ENCODE data around the gene SURF2.
"Not testable (repeated sequence)": the region's sequence is repeated elsewhere in the genome, so short reads cannot be mapped to it uniquely, and the experiment has no call there.

The SURF2 gene

DNA sequence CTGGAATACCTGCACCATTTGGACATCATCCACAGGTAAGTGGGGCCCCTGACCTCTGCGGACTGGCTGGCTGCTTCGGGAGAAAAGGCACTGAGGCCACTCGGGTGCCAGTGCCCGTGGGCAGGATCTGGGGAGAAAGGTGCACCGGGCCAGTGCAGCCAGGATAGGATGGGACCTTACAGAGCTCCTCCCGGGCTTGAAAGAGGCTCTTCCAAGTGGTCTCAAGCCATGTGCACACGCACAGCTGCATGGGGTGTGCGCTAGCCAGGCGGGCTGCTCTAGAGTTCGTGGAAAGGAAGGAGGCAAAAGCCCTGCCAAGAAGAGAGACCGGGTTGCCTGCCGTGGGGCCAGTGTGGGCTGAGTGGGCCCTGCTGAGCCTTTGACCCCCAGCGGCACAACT lies 33.2 kb downstream of the SURF2 start:
- TF ChIP-seq EZH2 (IDR thresholded peaks at IDR 0.05) = no peak
- no peak for TF ChIP-seq FOXP2 (optimal IDR thresholded peaks at IDR 0.05; ENCODE audit: control extremely low read depth, extremely low read length, insufficient read depth)
- no peak for TF ChIP-seq POLR2AphosphoS5 (IDR thresholded peaks at IDR 0.05; ENCODE audit: borderline replicate concordance, low read depth, low read length)
- DNase-seq (ENCODE audit: low read depth, low spot score) = no peak

GRCh38 chr9:133390713-133391112 lies 34.4 kb downstream of the SURF2 start:
- Histone ChIP-seq H3K9me3 (ENCODE audit: low read depth, low read length) (no peaks in the 10 kb centered on the region), H3K4me3 (no peak overlapping the region)

More for the DNA sequence above, 33.2 kb downstream of the SURF2 start:
- H3K27ac ChIP-seq = no peak overlapping the region
- H3K9ac ChIP-seq (ENCODE audit: insufficient read length) = no peak overlapping the region
- no peak overlapping the region for H3K4me3 ChIP-seq
- no peaks in the 10 kb centered on the region for H3K9me3 ChIP-seq (ENCODE audit: low read depth, low read length)
- H3K36me3 ChIP-seq (ENCODE audit: insufficient read depth, low read length) = no peaks in the 10 kb centered on the region

DNA sequence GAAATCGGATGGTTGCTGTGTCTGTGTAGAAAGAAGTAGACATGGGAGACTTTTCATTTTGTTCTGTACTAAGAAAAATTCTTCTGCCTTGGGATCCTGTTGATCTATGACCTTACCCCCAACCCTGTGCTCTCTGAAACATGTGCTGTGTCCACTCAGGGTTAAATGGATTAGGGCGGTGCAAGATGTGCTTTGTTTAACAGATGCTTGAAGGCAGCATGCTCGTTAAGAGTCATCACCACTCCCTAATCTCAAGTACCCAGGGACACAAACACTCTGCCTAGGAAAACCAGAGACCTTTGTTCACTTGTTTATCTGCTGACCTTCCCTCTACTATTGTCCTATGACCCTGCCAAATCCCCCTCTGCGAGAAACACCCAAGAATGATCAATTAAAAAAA lies 35.1 kb downstream of the SURF2 start:
- H3K36me3 ChIP-seq (ENCODE audit: insufficient read depth, low read length); H3K9me3 ChIP-seq (ENCODE audit: low read depth, low read length); H3K27ac ChIP-seq; DNase-seq (ENCODE audit: low read depth, low spot score); H3K4me3 ChIP-seq; H3K9ac ChIP-seq (ENCODE audit: insufficient read length): not testable (repeated sequence)

More at GRCh38 chr9:133390713-133391112, 34.4 kb downstream of the SURF2 start:
- TF ChIP-seq FOXP2 (optimal IDR thresholded peaks at IDR 0.05; ENCODE audit: control extremely low read depth, extremely low read length, insufficient read depth) (no peak), POLR2AphosphoS5 (IDR thresholded peaks at IDR 0.05; ENCODE audit: borderline replicate concordance, low read depth, low read length) (no peak), EZH2 (IDR thresholded peaks at IDR 0.05) (no peak)
- no peak overlapping the region for H3K27ac ChIP-seq
- H3K36me3 ChIP-seq (ENCODE audit: insufficient read depth, low read length) = no peaks in the 10 kb centered on the region
- no peak for DNase-seq (ENCODE audit: low read depth, low spot score)
- no peak overlapping the region for H3K9ac ChIP-seq (ENCODE audit: insufficient read length)

DNA sequence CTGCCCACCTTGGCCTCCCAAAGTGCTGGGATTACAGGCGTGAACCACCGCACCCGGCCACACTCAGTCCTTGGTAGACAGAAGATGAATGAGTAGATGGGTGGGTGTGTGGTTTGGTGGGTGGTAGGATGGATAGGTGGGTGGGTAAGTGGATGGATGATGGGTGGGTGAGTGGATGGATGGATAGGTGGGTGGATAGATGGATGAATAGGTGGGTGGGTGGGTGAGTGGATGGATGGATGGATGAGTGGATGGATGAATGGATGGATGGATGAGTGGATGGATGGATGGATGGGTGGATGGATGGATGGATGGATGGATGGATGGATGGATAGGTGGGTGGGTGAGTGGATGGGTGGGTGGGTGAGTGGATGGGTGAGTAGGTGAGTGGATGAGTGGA lies 36.0 kb downstream of the SURF2 start:
- H3K4me3 ChIP-seq; H3K9me3 ChIP-seq (ENCODE audit: low read depth, low read length); H3K36me3 ChIP-seq (ENCODE audit: insufficient read depth, low read length); H3K9ac ChIP-seq (ENCODE audit: insufficient read length); DNase-seq (ENCODE audit: low read depth, low spot score); H3K27ac ChIP-seq: not testable (repeated sequence)

- no peaks in the 10 kb centered on the region for H3K36me3 ChIP-seq (ENCODE audit: insufficient read depth, low read length)
- TF ChIP-seq FOXP2 (optimal IDR thresholded peaks at IDR 0.05; ENCODE audit: control extremely low read depth, extremely low read length, insufficient read depth) = no peak
- TF ChIP-seq EZH2 (IDR thresholded peaks at IDR 0.05) = no peak
- TF ChIP-seq POLR2AphosphoS5 (IDR thresholded peaks at IDR 0.05; ENCODE audit: borderline replicate concordance, low read depth, low read length) = no peak
- no peaks in the 10 kb centered on the region for H3K9me3 ChIP-seq (ENCODE audit: low read depth, low read length)
- H3K27ac ChIP-seq = no peak overlapping the region
- no peak overlapping the region for H3K9ac ChIP-seq (ENCODE audit: insufficient read length)
- no peak overlapping the region for H3K4me3 ChIP-seq
- DNase-seq (ENCODE audit: low read depth, low spot score) = no peak
These were observed 37.0 kb downstream of the SURF2 start for GRCh38 chr9:133393399-133393798.

DNA sequence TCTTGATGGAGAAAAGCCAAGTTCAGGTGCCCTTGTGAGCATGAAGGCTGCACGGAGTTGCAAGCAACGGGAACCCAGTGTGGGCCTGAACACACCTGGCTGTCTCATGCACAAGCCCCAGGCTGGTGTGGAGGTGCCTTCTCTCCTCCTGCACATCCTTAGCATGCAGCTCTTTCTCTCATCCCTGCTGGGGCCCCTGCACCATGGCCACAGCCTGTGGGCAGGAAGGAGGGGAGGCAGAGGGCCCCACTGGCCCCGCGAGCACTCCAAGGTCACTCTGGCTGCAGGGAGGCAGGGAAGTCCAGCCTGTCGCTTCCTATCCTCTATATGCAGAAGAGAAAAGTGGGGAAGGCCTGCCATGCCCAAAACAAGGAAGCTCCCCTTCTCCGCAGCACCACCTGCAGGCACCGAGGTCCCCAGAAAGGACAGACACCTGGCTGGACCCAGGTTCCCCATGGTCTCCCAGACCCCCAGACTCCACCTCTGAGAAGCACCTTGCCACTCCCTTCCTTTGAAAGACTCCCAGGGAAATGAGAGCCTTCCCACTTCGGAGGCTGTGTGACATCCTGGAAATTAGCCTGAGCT lies 38.4 kb downstream of the SURF2 start:
- no peak for DNase-seq (ENCODE audit: low read depth, low spot score)
- TF ChIP-seq POLR2AphosphoS5 (IDR thresholded peaks at IDR 0.05; ENCODE audit: borderline replicate concordance, low read depth, low read length) = no peak
- no peak for TF ChIP-seq FOXP2 (optimal IDR thresholded peaks at IDR 0.05; ENCODE audit: control extremely low read depth, extremely low read length, insufficient read depth)
- no peak for TF ChIP-seq EZH2 (IDR thresholded peaks at IDR 0.05)

DNA sequence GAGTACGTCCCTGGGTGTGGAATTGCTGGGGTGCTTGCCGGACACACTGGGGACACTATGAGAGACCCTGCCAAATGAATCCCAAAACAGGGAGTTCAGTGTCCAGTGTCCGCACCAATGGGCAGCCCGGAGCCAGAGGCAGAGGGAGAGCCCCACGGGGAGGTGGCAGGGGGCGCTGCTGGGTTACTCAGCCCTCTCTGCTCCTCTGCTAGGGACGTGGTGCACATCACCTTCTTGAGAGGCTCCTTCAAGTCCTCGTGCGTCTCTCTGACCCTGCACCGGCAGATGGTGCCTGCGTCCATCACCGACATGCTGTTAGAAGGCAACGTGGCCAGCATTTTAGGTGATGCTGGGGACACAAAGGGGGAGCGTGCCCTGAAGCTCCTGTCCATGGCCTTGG lies 40.6 kb downstream of the SURF2 start:
- no peaks in the 10 kb centered on the region for H3K36me3 ChIP-seq (ENCODE audit: insufficient read depth, low read length)
- H3K4me3 ChIP-seq = no peak overlapping the region
- TF ChIP-seq EZH2 (IDR thresholded peaks at IDR 0.05) (no peak), POLR2AphosphoS5 (IDR thresholded peaks at IDR 0.05; ENCODE audit: borderline replicate concordance, low read depth, low read length) (no peak), FOXP2 (optimal IDR thresholded peaks at IDR 0.05; ENCODE audit: control extremely low read depth, extremely low read length, insufficient read depth) (no peak)
- no peaks in the 10 kb centered on the region for H3K9me3 ChIP-seq (ENCODE audit: low read depth, low read length)
- DNase-seq (ENCODE audit: low read depth, low spot score) = no peak
- H3K9ac ChIP-seq (ENCODE audit: insufficient read length) = no peak overlapping the region
- no peak overlapping the region for H3K27ac ChIP-seq

More for the DNA sequence above, 38.4 kb downstream of the SURF2 start:
- Histone ChIP-seq H3K4me3 (no peak overlapping the region), H3K27ac (no peak overlapping the region), H3K36me3 (ENCODE audit: insufficient read depth, low read length) (no peaks in the 10 kb centered on the region), H3K9ac (ENCODE audit: insufficient read length) (no peak overlapping the region), H3K9me3 (ENCODE audit: low read depth, low read length) (no peaks in the 10 kb centered on the region)

DNA sequence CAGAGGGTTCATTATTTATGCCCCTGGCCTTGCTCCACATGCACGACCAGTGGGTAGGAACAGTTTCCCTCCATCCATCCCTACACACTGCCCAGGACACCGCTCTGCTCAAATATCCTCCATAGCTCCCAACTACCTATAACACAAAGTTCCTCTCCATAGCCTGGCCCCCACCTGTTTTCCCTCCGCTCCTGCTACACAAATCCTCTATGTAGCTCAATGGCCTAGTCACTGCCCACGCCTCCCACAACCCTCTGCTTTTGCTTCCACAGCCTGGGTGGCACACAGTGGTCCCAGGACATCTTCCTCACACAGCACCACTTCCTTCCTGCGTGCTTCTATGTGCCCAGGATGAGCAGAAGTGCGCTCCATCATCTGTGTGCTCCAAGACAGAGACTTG lies 41.0 kb downstream of the SURF2 start:
- H3K36me3 ChIP-seq (ENCODE audit: insufficient read depth, low read length) = no peaks in the 10 kb centered on the region
- no peak overlapping the region for H3K4me3 ChIP-seq
- no peaks in the 10 kb centered on the region for H3K9me3 ChIP-seq (ENCODE audit: low read depth, low read length)
- no peak overlapping the region for H3K27ac ChIP-seq
- TF ChIP-seq EZH2 (IDR thresholded peaks at IDR 0.05) (no peak), POLR2AphosphoS5 (IDR thresholded peaks at IDR 0.05; ENCODE audit: borderline replicate concordance, low read depth, low read length) (no peak), FOXP2 (optimal IDR thresholded peaks at IDR 0.05; ENCODE audit: control extremely low read depth, extremely low read length, insufficient read depth) (no peak)
- H3K9ac ChIP-seq (ENCODE audit: insufficient read length) = no peak overlapping the region
- no peak for DNase-seq (ENCODE audit: low read depth, low spot score)

- no peaks in the 10 kb centered on the region for H3K36me3 ChIP-seq (ENCODE audit: insufficient read depth, low read length)
- no peak for DNase-seq (ENCODE audit: low read depth, low spot score)
- TF ChIP-seq POLR2AphosphoS5 (IDR thresholded peaks at IDR 0.05; ENCODE audit: borderline replicate concordance, low read depth, low read length) = no peak
- no peaks in the 10 kb centered on the region for H3K9me3 ChIP-seq (ENCODE audit: low read depth, low read length)
- H3K4me3 ChIP-seq = no peak overlapping the region
- H3K27ac ChIP-seq = no peak overlapping the region
- H3K9ac ChIP-seq (ENCODE audit: insufficient read length) = no peak overlapping the region
These were observed 41.5 kb downstream of the SURF2 start for GRCh38 chr9:133397895-133398294.
